Right atrium auricular region (tissue), 2 donors: ENCODE measurements around the gene DUSP1. TPM values are rescaled to one million over a fixed set of nuclear protein-coding genes. Genes with fewer than 3 reads are reported as not detected.

ENCODE experiments used
- DNase-seq: peaks from one replicate; pipeline ENCODE4 v3.0.0-alpha.2; 2019; ENCODE audit warnings: low spot score
- H3K27ac ChIP-seq, 2 donors: fragments of 200-600 bp; sonication (generic); 1 replicate in 1 of 2; 2 replicates in 1 of 2; pipeline ENCODE4 v1.5.1; 2016 to 2019
- H3K27me3 ChIP-seq, 2 donors: fragments of 200-600 bp; sonication (generic); one replicate each; pipeline versions ENCODE4 v1.5.1 to v1.6.0; 2017 to 2019
- H3K36me3 ChIP-seq: fragments of 200-600 bp; sonication (generic); one replicate; pipeline ENCODE4 v1.5.1; 2016
- H3K4me1 ChIP-seq, 2 donors: fragments of 200-600 bp; sonication (generic); one replicate each; pipeline versions ENCODE4 v1.5.1 to v1.6.0; 2017 to 2019
- H3K4me3 ChIP-seq, 2 donors: fragments of 200-600 bp; sonication (generic); 1 replicate in 1 of 2; 2 replicates in 1 of 2; pipeline ENCODE4 v1.5.1; 2017 to 2019; ENCODE audit warnings: mild to moderate bottlenecking in 1 of 2, moderate library complexity in 1 of 2
- H3K9me3 ChIP-seq, 2 donors: fragments of 200-600 bp; sonication (generic); one replicate each; pipeline ENCODE4 v1.5.1; 2019
- CTCF ChIP-seq, 2 donors: fragments of 200-600 bp; sonication (generic); IDR thresholded peaks; one replicate each; pipeline ENCODE4 v1.5.1; 2019; ENCODE audit warnings: antibody characterized with exemption in 2 of 2
- total RNA-seq, 2 donors: library from RNA; depleted of rRNA; stranded (reverse); fragments of >200 nt; gene quantifications; one replicate each; pipeline ENCODE4 v1.1.0, GENCODE V29; 2016

DUSP1 gene
- total RNA-seq, 2 donors from 2014 or later: 804 to 819 TPM

DNA sequence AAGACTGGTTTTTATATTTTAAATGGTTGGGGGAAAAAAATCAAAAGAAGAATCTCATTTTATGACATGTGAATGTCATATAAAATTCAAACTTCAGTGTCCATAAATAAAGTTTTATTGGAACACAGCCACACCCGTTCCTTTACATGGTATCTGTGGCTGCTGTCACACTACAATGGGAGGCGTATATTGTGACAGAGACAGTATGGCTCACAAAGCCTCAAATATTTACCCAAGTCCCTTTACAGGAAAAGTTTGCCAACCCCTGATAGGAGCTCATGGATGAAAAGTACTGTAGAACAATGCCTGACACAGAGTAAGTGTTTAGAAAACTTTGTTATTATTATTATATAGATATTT, 5.2 kb upstream of the DUSP1 start:
- Histone ChIP-seq H3K36me3 (no peaks in the 10 kb centered on the region), H3K27me3 (no peaks in the 10 kb centered on the region), H3K27ac (peak overlapping the region; percentile 26 to 56), H3K4me3 (no peak overlapping the region), H3K4me1 (peaks cover 0 to 69% of the 10 kb centered on the region in 2 donors), H3K9me3 (no peaks in the 10 kb centered on the region)
- DNase-seq: no peak
- TF ChIP-seq CTCF (IDR thresholded peaks at IDR 0.05): no peak

DNA sequence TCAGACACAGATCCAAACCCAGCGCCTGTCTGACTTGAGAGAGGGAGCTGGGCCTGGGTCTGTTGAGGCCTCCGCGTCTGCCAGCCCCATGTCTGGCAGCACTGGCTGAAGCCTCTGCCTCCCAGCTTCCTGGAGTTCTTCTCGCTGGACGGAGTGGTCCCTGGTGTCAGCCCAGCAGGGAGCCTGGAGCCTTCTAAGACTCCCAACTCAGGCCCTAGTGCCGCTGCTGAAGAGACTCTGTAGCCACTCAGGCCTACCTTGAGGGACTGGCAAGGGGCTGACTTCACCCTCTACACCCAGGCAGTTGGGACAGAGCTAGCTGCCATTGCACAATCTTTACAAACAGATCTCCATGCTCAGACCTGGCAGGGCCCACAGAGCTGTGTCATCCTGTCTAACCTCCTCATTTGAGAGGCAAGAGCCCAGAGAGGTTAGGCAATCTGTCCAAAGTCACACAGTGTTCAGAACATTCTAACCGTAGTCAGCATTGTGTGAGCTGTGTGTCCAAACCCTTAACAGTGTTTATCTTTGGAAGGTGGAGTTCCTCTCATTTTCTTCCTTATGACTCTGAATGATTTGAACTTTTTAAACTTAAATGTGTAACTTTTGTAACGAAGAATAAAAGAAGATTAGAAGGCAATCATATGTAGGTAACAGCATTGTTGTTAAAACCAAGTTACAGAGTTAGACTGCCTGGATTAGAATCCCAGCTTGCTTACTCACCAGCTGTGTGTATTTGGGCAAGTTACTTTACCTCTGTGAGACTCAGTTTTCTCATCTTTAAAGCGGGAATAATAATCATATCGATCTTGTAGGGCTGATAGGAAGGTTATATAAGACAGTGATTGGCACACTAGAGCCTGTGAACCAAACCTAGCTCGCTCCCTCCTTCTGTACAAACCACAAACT, 4.6 kb upstream of the DUSP1 start:
- DNase-seq: peak; percentile 98
- Histone ChIP-seq H3K4me3 (no peak overlapping the region), H3K9me3 (no peaks in the 10 kb centered on the region), H3K27me3 (no peaks in the 10 kb centered on the region), H3K27ac (peak overlapping the region; percentile 93 to 97), H3K4me1 (peaks cover 0 to 69% of the 10 kb centered on the region in 2 donors), H3K36me3 (no peaks in the 10 kb centered on the region)
- TF ChIP-seq CTCF (IDR thresholded peaks at IDR 0.05): no peak

- Histone ChIP-seq H3K4me3 (no peak overlapping the region), H3K4me1 (peaks cover 0 to 69% of the 10 kb centered on the region in 2 donors)
- no peak for TF ChIP-seq CTCF (IDR thresholded peaks at IDR 0.05)
These were observed 3.7 kb upstream of the DUSP1 start for GRCh38 chr5:172774561-172775315.

DNA sequence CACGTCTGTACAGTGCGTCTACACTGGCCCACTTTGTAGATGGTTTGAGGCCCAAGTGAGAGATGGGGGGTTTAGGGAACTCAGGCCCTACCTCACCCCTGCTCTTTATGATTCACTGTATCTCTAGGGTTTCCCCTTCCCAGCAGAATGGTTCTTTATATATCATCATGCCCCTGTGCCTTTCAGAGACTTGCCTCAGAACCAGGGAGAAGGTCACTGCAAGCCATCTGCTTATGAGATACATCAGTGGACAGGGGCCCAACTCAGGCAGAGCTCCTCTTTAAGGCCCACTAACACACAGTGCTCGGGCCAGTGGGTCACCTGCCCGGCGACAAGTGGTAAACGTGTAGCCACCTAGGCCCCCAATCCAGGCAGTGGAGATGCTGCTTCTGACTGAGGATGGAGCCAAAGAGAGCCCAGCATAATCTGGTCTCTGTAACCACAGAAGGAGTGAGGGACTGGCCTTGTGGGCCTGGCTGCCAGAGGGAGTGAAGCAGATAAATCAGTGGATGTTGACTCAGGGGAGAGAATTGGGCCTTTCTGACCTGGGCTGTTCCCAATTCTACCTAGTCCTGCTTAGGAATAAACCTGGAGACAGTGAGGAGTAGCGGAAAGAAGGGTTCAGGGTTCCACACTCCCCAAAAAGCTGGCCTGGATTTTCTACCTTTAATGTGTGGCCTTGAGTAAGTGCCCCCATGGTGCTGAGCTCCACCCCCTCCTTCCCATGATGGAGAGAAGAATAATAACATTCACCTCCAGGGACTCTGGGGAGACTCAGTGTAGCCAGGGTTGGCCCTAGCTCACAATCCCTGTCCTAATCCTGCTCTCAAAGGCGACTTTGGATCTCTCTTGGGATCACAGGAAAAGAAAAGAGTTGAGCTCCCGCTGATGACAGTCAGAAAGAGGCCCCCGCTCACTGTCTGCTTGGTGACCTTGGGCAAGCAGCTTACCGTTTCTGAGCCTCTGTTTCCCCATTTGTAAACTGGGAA, 2.8 kb upstream of the DUSP1 start:
- Histone ChIP-seq H3K27ac (peak overlapping the region; percentile 93 to 97), H3K4me1 (peaks cover 0 to 69% of the 10 kb centered on the region in 2 donors), H3K9me3 (no peaks in the 10 kb centered on the region), H3K36me3 (peaks cover 16% of the 10 kb centered on the region), H3K4me3 (no peak overlapping the region), H3K27me3 (no peaks in the 10 kb centered on the region)
- no peak for DNase-seq
- TF ChIP-seq CTCF (IDR thresholded peaks at IDR 0.05): no peak

More at GRCh38 chr5:172774561-172775315, 3.7 kb upstream of the DUSP1 start:
- Histone ChIP-seq H3K9me3 (no peaks in the 10 kb centered on the region), H3K36me3 (peaks cover 7% of the 10 kb centered on the region), H3K27ac (peak overlapping the region; percentile 93 to 97), H3K27me3 (no peaks in the 10 kb centered on the region)
- DNase-seq: no peak
